ENCODE measurements around the gene TFDP2.
A peak's percentile ranks its signal among the peaks of the same experiment; 100 is the strongest.

Gene TFDP2

DNA sequence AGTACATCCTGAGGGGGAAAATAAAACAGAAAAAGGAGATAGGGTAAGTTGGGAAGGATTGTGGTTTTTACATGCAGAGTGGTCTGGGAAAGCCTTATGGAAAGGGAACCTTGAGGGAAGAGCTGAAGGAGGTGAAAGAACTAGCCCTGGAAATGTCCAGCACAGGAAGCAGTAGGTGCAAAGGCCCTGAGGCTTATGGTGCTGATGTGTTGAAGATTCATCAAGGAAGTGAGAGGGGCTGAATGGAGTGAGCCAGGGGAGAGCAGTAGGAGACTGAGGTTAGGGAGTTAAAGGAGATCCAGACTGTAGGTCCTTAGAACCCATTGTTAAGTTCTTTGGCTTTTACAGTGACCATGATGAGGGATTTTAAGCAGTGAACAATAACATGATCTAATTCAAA, 239.9 kb downstream of the TFDP2 start:
- TF ChIP-seq ZNF623 (tag by site-specific recombination; IDR thresholded peaks at IDR 0.05), result peak; percentile 90
- TF ChIP-seq ZNF426 (tag by site-specific recombination; IDR thresholded peaks at IDR 0.05), result no peak
- no peak for TF ChIP-seq GFI1B (tag by site-specific recombination; IDR thresholded peaks at IDR 0.05)
- Histone ChIP-seq H3K4me3 (ENCODE audit: low read depth, low read length) (no peak overlapping the region), H3K9me3 (ENCODE audit: control insufficient read depth, insufficient read depth, low read depth, low read length) (no peaks in the 10 kb centered on the region), H3K27ac (ENCODE audit: extremely low read depth, low read depth, low read length) (no peak overlapping the region), H3K36me3 (ENCODE audit: control insufficient read depth in 2 of 2, insufficient read depth in 1 of 2, low read length in 2 of 2) (peaks cover 21 to 80% of the 10 kb centered on the region in 2 experiments), H3K4me1 (ENCODE audit: control insufficient read depth, insufficient read depth, low read length) (no peaks in the 10 kb centered on the region)
- ChIA-PET POLR2A (no interaction called here), CTCF (no interaction called here)

DNA sequence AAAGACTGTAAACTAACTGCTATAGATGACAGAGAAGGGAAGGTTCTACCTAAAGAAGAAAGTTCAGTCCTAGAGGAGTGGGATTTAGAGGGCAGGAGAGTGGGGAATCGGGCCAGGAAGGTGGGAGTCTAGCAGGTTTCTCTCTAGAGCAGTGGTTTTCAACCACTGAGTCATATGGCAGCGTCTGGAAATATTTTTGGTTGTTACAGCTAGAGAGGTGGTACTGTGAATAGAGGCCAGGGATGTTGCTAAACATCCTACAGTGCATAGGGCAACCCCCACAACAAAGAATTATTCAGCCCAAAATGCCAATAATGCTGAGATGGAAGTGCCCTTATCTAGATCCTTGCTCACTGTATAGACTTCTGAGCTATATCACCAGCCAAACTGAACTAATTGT, 244.2 kb downstream of the TFDP2 start:
- ChIA-PET CTCF (interaction anchor here (0.6 kb wide), 1 partner anchor 30 kb away, joined by 7 read pairs; no protein-coding TSS in a partner anchor), POLR2A (no interaction called here)
- Histone ChIP-seq H3K9me3 (ENCODE audit: control insufficient read depth, insufficient read depth, low read depth, low read length) (no peaks in the 10 kb centered on the region), H3K36me3 (ENCODE audit: control insufficient read depth in 2 of 2, insufficient read depth in 1 of 2, low read length in 2 of 2) (peaks cover 21 to 54% of the 10 kb centered on the region in 2 experiments), H3K4me3 (ENCODE audit: low read depth, low read length) (no peak overlapping the region), H3K27ac (ENCODE audit: extremely low read depth, low read depth, low read length) (no peak overlapping the region), H3K4me1 (ENCODE audit: control insufficient read depth, insufficient read depth, low read length) (no peaks in the 10 kb centered on the region)
- TF ChIP-seq ZNF701 (tag by site-specific recombination; IDR thresholded peaks at IDR 0.05), result no peak
- no peak for TF ChIP-seq KLF16 (tag by site-specific recombination; IDR thresholded peaks at IDR 0.05)
- no peak for TF ChIP-seq ZNF354C (tag by site-specific recombination; IDR thresholded peaks at IDR 0.05; ENCODE audit: borderline replicate concordance, low read depth)
- TF ChIP-seq ZNF274 (IDR thresholded peaks at IDR 0.05; ENCODE audit: low read length), result no peak
- no peak for TF ChIP-seq ZNF274 (tag by site-specific recombination; IDR thresholded peaks at IDR 0.05; ENCODE audit: borderline replicate concordance)
- no peak for TF ChIP-seq ZBTB21 (tag by site-specific recombination; IDR thresholded peaks at IDR 0.05)
- no peak for TF ChIP-seq ZNF211 (tag by site-specific recombination; IDR thresholded peaks at IDR 0.05; ENCODE audit: low read depth)
- no peak for TF ChIP-seq ZNF140 (tag by site-specific recombination; IDR thresholded peaks at IDR 0.05)
- no peak for TF ChIP-seq ZNF549 (tag by site-specific recombination; IDR thresholded peaks at IDR 0.05)
- no peak for TF ChIP-seq ZNF394 (tag by site-specific recombination; IDR thresholded peaks at IDR 0.05; ENCODE audit: borderline replicate concordance)
- TF ChIP-seq ZBTB20 (tag by site-specific recombination; IDR thresholded peaks at IDR 0.05), result no peak
- TF ChIP-seq ZNF624 (tag by site-specific recombination; IDR thresholded peaks at IDR 0.05), result no peak
- TF ChIP-seq ZNF585B (tag by site-specific recombination; IDR thresholded peaks at IDR 0.05), result no peak
- TF ChIP-seq SCRT1 (tag by site-specific recombination; IDR thresholded peaks at IDR 0.05; ENCODE audit: borderline replicate concordance), result no peak
- TF ChIP-seq ZNF776 (tag by site-specific recombination; IDR thresholded peaks at IDR 0.05; ENCODE audit: borderline replicate concordance), result no peak
- TF ChIP-seq, protein P1, sequence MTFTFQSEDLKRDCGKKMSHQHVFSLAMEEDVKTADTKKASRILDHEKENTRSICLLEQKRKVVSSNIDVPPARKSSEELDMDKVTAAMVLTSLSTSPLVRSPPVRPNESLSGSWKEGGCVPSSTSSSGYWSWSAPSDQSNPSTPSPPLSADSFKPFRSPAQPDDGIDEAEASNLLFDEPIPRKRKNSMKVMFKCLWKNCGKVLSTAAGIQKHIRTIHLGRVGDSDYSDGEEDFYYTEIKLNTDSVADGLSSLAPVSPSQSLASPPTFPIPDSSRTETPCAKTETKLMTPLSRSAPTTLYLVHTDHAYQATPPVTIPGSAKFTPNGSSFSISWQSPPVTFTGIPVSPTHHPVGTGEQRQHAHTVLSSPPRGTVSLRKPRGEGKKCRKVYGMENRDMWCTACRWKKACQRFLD (tag by site-specific recombination; IDR thresholded peaks at IDR 0.05), result no peak
- TF ChIP-seq ZNF221 (tag by site-specific recombination; IDR thresholded peaks at IDR 0.05; ENCODE audit: borderline replicate concordance), result no peak
- TF ChIP-seq EGR2 (tag by site-specific recombination; IDR thresholded peaks at IDR 0.05; ENCODE audit: low read depth), result no peak
- TF ChIP-seq, protein P2, sequence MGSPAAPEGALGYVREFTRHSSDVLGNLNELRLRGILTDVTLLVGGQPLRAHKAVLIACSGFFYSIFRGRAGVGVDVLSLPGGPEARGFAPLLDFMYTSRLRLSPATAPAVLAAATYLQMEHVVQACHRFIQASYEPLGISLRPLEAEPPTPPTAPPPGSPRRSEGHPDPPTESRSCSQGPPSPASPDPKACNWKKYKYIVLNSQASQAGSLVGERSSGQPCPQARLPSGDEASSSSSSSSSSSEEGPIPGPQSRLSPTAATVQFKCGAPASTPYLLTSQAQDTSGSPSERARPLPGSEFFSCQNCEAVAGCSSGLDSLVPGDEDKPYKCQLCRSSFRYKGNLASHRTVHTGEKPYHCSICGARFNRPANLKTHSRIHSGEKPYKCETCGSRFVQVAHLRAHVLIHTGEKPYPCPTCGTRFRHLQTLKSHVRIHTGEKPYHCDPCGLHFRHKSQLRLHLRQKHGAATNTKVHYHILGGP (tag by site-specific recombination; IDR thresholded peaks at IDR 0.05), result no peak
- TF ChIP-seq, protein P3, sequence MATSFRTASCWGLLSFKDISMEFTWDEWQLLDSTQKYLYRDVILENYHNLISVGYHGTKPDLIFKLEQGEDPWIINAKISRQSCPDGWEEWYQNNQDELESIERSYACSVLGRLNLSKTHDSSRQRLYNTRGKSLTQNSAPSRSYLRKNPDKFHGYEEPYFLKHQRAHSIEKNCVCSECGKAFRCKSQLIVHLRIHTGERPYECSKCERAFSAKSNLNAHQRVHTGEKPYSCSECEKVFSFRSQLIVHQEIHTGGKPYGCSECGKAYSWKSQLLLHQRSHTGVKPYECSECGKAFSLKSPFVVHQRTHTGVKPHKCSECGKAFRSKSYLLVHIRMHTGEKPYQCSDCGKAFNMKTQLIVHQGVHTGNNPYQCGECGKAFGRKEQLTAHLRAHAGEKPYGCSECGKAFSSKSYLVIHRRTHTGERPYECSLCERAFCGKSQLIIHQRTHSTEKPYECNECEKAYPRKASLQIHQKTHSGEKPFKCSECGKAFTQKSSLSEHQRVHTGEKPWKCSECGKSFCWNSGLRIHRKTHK (tag by site-specific recombination; IDR thresholded peaks at IDR 0.05), result no peak
